H1 (cell line): ENCODE results near the gene SPATA33. TPM values are rescaled to one million over a fixed set of nuclear protein-coding genes. Genes with fewer than 3 reads are reported as not detected.

Experiments
- ASH2L ChIP-seq: fragments of 200-600, 300-600 bp; sonication (generic); IDR thresholded peaks from one replicate; pipeline ENCODE4 v1.7.1; 2017; ENCODE audit warnings: low read length
- CBX5 ChIP-seq: fragments of 300-800, 300-1000 bp; sonication (generic); IDR thresholded peaks from 2 replicates; pipeline ENCODE4 v1.7.1; 2016; ENCODE audit warnings: antibody characterized with exemption, low read length, low read depth
- CHD7 ChIP-seq: fragments of 300-600 bp; sonication (generic); IDR thresholded peaks from 2 replicates; pipeline ENCODE4 v1.7.1; 2012; ENCODE audit warnings: low read length, moderate library complexity, mild to moderate bottlenecking, inconsistent platforms; ENCODE audit not compliant: insufficient replicate concordance
- CTCF ChIP-seq, 3 experiments: IDR thresholded peaks; 1 replicate in 2 of 3; 2 replicates in 1 of 3; pipeline versions ENCODE4 v1.5.1 to v1.6.1; 2011; ENCODE audit warnings: low read length in 3 of 3, mild to moderate bottlenecking in 3 of 3, inconsistent platforms in 2 of 3, low read depth in 1 of 3, moderate library complexity in 1 of 3; ENCODE audit not compliant: insufficient read depth in 1 of 3; ENCODE audit errors: control extremely low read depth in 1 of 3
- KDM4A ChIP-seq: IDR thresholded peaks from one replicate; pipeline ENCODE4 v1.7.1; 2012; ENCODE audit warnings: low read depth, mild to moderate bottlenecking, moderate library complexity, low read length, inconsistent platforms; ENCODE audit not compliant: severe bottlenecking
- KDM5A ChIP-seq: fragments of 200-600 bp; IDR thresholded peaks from 2 replicates; pipeline ENCODE4 v1.7.1; 2012; ENCODE audit warnings: mild to moderate bottlenecking, low read length, inconsistent platforms, mixed read lengths
- PHF8 ChIP-seq: fragments of 200-600 bp; sonication (generic); conservative IDR thresholded peaks from 2 replicates; pipeline ENCODE4 v1.7.1; 2012; ENCODE audit warnings: low read depth, mild to moderate bottlenecking, inconsistent platforms, low read length, moderate library complexity
- SP4 ChIP-seq: IDR thresholded peaks from 2 replicates; pipeline ENCODE4 v1.6.1; 2012; ENCODE audit warnings: low read length, inconsistent platforms
- polyA plus RNA-seq, 7 experiments: library from polyadenylated mRNA; depleted of rRNA in 3 of 7; stranded (reverse) in 5 of 7; unstranded in 2 of 7; fragments of >200 nt in 5 of 7; fragments of 200-250 nt in 2 of 7; gene quantifications; 1 replicate in 5 of 7; 2 replicates in 1 of 7; 4 replicates in 1 of 7; pipeline versions ENCODE4 v1.2.1 to v1.2.3, GENCODE V29; 2011 to 2013; ENCODE audit warnings: missing spikeins in 2 of 7, mixed read lengths in 2 of 7
- total RNA-seq: library from RNA; stranded (reverse); fragmentation: NEBNext Ultra II Directional; extraction: Animal tissue kit (Norgen Biotek cat#: 25700); gene quantifications from 2 replicates; pipeline ENCODE4 v1.2.1, GENCODE V29; 2021

The SPATA33 gene
- total and polyA plus RNA-seq, 2 of the 8 experiments (the other 6 are each of a cell fraction or from before 2014, with no cell fraction given), result 5.4 to 16.9 TPM

DNA sequence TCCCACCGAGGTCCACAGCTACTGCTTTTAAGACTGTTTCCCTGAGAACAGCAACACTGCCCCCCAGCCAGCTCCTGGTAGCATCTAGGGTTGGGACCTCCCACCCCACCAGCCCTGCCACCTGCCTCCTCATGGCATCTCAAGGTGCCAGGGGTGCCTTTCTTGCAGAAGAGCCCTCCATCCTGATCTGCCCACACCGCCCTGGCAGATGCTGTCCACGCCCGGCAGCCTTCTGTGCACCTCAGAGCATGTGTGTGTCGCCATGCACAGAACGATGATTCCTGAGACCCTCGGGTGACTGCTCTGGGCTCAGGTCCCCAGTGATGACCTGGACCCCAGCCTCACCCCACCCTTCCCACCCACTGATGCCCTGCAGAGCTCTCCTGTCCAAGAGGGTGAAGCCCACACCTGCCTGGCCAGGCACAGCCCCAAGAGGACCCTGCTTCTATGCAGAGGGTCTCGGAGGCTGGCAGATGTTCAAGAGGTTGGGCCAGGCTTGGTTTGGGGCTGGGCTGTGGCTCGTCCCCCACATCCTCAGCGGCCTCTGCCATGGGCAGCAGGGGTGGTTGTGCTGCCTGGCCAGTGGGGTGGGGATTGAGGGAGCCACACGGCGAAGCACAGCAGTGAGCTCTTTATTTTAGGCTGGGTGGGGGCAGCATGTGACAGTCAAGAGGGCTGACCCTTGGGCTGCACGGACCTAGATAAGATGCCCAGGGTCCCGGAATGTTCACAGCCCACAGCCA is 49.1 kb downstream of the SPATA33 start (continued):
- TF ChIP-seq SP4 (no peak), KDM5A (no peak), ASH2L (no peak), CHD7 (no peak), PHF8 (no peak), CTCF (IDR thresholded peaks at IDR 0.05; ENCODE audit: control extremely low read depth in 1 of 3, insufficient read depth in 1 of 3, low read depth in 1 of 3, low read length in 3 of 3) (no peak), CBX5 (no peak), KDM4A (no peak)
